PFSK-1 (cell line): ENCODE measurements around the gene C19orf25. TPM values are rescaled to one million over a fixed set of nuclear protein-coding genes. Genes with fewer than 3 reads are reported as not detected.

Experiments
- FOXP2 ChIP-seq: optimal IDR thresholded peaks from 2 replicates; pipeline ENCODE3; 2011; ENCODE audit warnings: borderline replicate concordance, control low read depth, inconsistent platforms; ENCODE audit not compliant: insufficient read depth; ENCODE audit errors: extremely low read length, extremely low read depth
- POLR2AphosphoS5 ChIP-seq: IDR thresholded peaks from 2 replicates; pipeline ENCODE4 v1.6.1; 2012; ENCODE audit warnings: low read depth, mild to moderate bottlenecking, control low read depth, low read length, moderate library complexity
- REST ChIP-seq, 2 experiments: IDR thresholded peaks; 2 replicates each; pipeline versions ENCODE4 v1.6.1 to v1.8.0; 2011 to 2012; ENCODE audit warnings: low read depth in 2 of 2, low read length in 2 of 2, control low read depth in 1 of 2, inconsistent platforms in 1 of 2, mild to moderate bottlenecking in 1 of 2, moderate library complexity in 1 of 2; ENCODE audit not compliant: insufficient read depth in 1 of 2
- SIN3A ChIP-seq: IDR thresholded peaks from 2 replicates; pipeline ENCODE4 v1.6.1; 2012; ENCODE audit warnings: mild to moderate bottlenecking, low read length, moderate library complexity, borderline replicate concordance; ENCODE audit not compliant: insufficient read depth
- TAF1 ChIP-seq: IDR thresholded peaks from 2 replicates; pipeline ENCODE4 v1.6.1; 2012; ENCODE audit warnings: low read length, control low read depth, borderline replicate concordance; ENCODE audit not compliant: insufficient read depth
- polyA plus RNA-seq: library from polyadenylated mRNA; unstranded; fragments of >200 nt; gene quantifications from one replicate; pipeline ENCODE4 v1.2.1, GENCODE V29; 2012; ENCODE audit warnings: low read depth, missing spikeins; ENCODE audit not compliant: insufficient read length

The C19orf25 gene
- 68.7 TPM for polyA plus RNA-seq

GRCh38 chr19:1478934-1479707 is at the start of gene C19orf25:
Gene C19orf25 (minus strand): TSS chr19:1479215. CDS start chr19:1478903, 312 bp downstream.
- TF ChIP-seq FOXP2 (peak; percentile 51), REST (IDR thresholded peaks at IDR 0.05; ENCODE audit: insufficient read depth in 1 of 2, low read depth in 2 of 2, low read length in 2 of 2) (peak in 1 of 2 experiments; percentile 16; a peak in 1 of 4 replicates), POLR2AphosphoS5 (peak; percentile 73), SIN3A (peak; percentile 89; the same call in 1 of the 2 replicates), TAF1 (peak; percentile 68; the same call in 1 of the 2 replicates)

- no peak for TF ChIP-seq REST (IDR thresholded peaks at IDR 0.05; ENCODE audit: insufficient read depth in 1 of 2, low read depth in 2 of 2, low read length in 2 of 2)
- TF ChIP-seq TAF1: no peak
- no peak for TF ChIP-seq POLR2AphosphoS5
These were observed 48.8 kb upstream of the C19orf25 start for GRCh38 chr19:1527650-1528309.

- TF ChIP-seq POLR2AphosphoS5: no peak
- no peak for TF ChIP-seq SIN3A
- no peak for TF ChIP-seq REST (IDR thresholded peaks at IDR 0.05; ENCODE audit: insufficient read depth in 1 of 2, low read depth in 2 of 2, low read length in 2 of 2)
- no peak for TF ChIP-seq FOXP2
- no peak for TF ChIP-seq TAF1
These were observed 48.1 kb upstream of the C19orf25 start for GRCh38 chr19:1526979-1527649.

GRCh38 chr19:1526066-1526778 is 47.2 kb upstream of the C19orf25 start:
- no peak for TF ChIP-seq FOXP2
- TF ChIP-seq REST (IDR thresholded peaks at IDR 0.05; ENCODE audit: insufficient read depth in 1 of 2, low read depth in 2 of 2, low read length in 2 of 2): no peak
- no peak for TF ChIP-seq SIN3A
- TF ChIP-seq TAF1: no peak
- no peak for TF ChIP-seq POLR2AphosphoS5
